Measurements from ENCODE around the gene ATG5. TPM values are rescaled to one million over a fixed set of nuclear protein-coding genes. Genes with fewer than 3 reads are reported as not detected.

The ATG5 gene
- total RNA-seq, 2 experiments from 2014 or later, result 31.2 to 32.4 TPM

- TF ChIP-seq CTCF (IDR thresholded peaks at IDR 0.05), result no peak
- ChIA-PET CTCF (interaction anchor here (1.0 to 2.0 kb wide), 2 partner anchors 13 to 22 kb away, joined by 3 to 5 read pairs; no protein-coding TSS in a partner anchor), POLR2A (interaction anchor here (1.4 to 4.2 kb wide), 3 partner anchors 20 to 67 kb away, joined by 7 to 25 read pairs (median 13); no protein-coding TSS in a partner anchor)
- no peak overlapping the region for H3K4me3 Mint-ChIP-seq
- H3K27me3 Mint-ChIP-seq, result no peaks in the 10 kb centered on the region
- H3K36me3 Mint-ChIP-seq (ENCODE audit: low read depth), result peaks cover 4% of the 10 kb centered on the region
- intact Hi-C loops (cut with micrococcal nuclease), result loop anchor here (2.0 kb wide), 1 partner anchor 21 kb away; no protein-coding TSS in a partner anchor
- peak overlapping the region; percentile 83 for H3K27ac Mint-ChIP-seq
- ATAC-seq (no peak), DNase-seq (peak; percentile 34)
- H3K9me3 Mint-ChIP-seq, result no peaks in the 10 kb centered on the region
- H3K4me1 Mint-ChIP-seq (ENCODE audit: low read depth), result peaks cover 67% of the 10 kb centered on the region
These were observed 159.6 kb downstream of the ATG5 start for GRCh38 chr6:106165885-106166485.

- ChIA-PET POLR2A (interaction anchor here (0.5 to 3.6 kb wide), 19 partner anchors 9 to 65 kb away, joined by 3 to 28 read pairs (median 4); no protein-coding TSS in a partner anchor), CTCF (interaction anchor here (0.7 to 2.6 kb wide), 12 partner anchors 11 to 181 kb away, joined by 3 to 13 read pairs (median 4); no protein-coding TSS in a partner anchor)
- Mint-ChIP-seq H3K27me3 (no peaks in the 10 kb centered on the region), H3K9me3 (no peaks in the 10 kb centered on the region), H3K4me1 (ENCODE audit: low read depth) (peaks cover 52% of the 10 kb centered on the region), H3K4me3 (peak overlapping the region; percentile 58), H3K36me3 (ENCODE audit: low read depth) (peaks cover 4% of the 10 kb centered on the region), H3K27ac (peak overlapping the region; percentile 95)
- DNase-seq, result peak; percentile 82
- ATAC-seq, result peak; percentile 80
- intact Hi-C loops (cut with micrococcal nuclease), result loop anchor here (1.0 to 2.0 kb wide), 2 partner anchors 23 to 66 kb away; no protein-coding TSS in a partner anchor
- no peak for TF ChIP-seq CTCF (IDR thresholded peaks at IDR 0.05)
These were observed 161.3 kb downstream of the ATG5 start for GRCh38 chr6:106163966-106164877.

GRCh38 chr6:106163446-106163965 is 162.1 kb downstream of the ATG5 start:
- peaks cover 4% of the 10 kb centered on the region for H3K36me3 Mint-ChIP-seq (ENCODE audit: low read depth)
- peak overlapping the region; percentile 58 for H3K4me3 Mint-ChIP-seq
- no peaks in the 10 kb centered on the region for H3K9me3 Mint-ChIP-seq
- H3K27ac Mint-ChIP-seq, result peak overlapping the region; percentile 95
- TF ChIP-seq CTCF (IDR thresholded peaks at IDR 0.05), result no peak
- ChIA-PET POLR2A (interaction anchor here (0.7 to 3.6 kb wide), 19 partner anchors 9 to 65 kb away, joined by 3 to 28 read pairs (median 4); no protein-coding TSS in a partner anchor), CTCF (interaction anchor here (1.1 to 2.6 kb wide), 13 partner anchors 10 to 180 kb away, joined by 3 to 13 read pairs (median 4); no protein-coding TSS in a partner anchor)
- H3K27me3 Mint-ChIP-seq, result no peaks in the 10 kb centered on the region
- DNase-seq, result peak; percentile 83
- H3K4me1 Mint-ChIP-seq (ENCODE audit: low read depth), result peaks cover 51% of the 10 kb centered on the region
- ATAC-seq, result peak; percentile 65
- intact Hi-C loops (cut with micrococcal nuclease), result no loop called here

GRCh38 chr6:106162921-106163320 is 162.6 kb downstream of the ATG5 start:
- no peak for TF ChIP-seq CTCF (IDR thresholded peaks at IDR 0.05)
- intact Hi-C loops (cut with micrococcal nuclease), result no loop called here
- H3K9me3 Mint-ChIP-seq, result no peaks in the 10 kb centered on the region
- ChIA-PET POLR2A (interaction anchor here (0.7 to 3.6 kb wide), 11 partner anchors 9 to 61 kb away, joined by 3 to 28 read pairs (median 5); no protein-coding TSS in a partner anchor), CTCF (interaction anchor here (1.2 to 2.6 kb wide), 10 partner anchors 10 to 170 kb away, joined by 3 to 13 read pairs (median 6); no protein-coding TSS in a partner anchor)
- peaks cover 47% of the 10 kb centered on the region for H3K4me1 Mint-ChIP-seq (ENCODE audit: low read depth)
- H3K27me3 Mint-ChIP-seq, result no peaks in the 10 kb centered on the region
- peak overlapping the region; percentile 95 for H3K27ac Mint-ChIP-seq
- no peak for ATAC-seq
- no peak for DNase-seq
- peaks cover 4% of the 10 kb centered on the region for H3K36me3 Mint-ChIP-seq (ENCODE audit: low read depth)
- peak overlapping the region; percentile 58 for H3K4me3 Mint-ChIP-seq

Measured in activated CD8-positive, alpha-beta T cell treated with anti-CD3 and anti-CD28 coated beads for 36 hours (primary cell).